HG03439 (cell line): ENCODE measurements around the gene DAGLA.

Source experiments
- ATAC-seq: cut with Tn5 transposase; IDR thresholded peaks from one replicate; pipeline ENCODE4 v1.9.1; 2021; ENCODE audit warnings: mild to moderate bottlenecking, moderate library complexity; ENCODE audit not compliant: unreplicated experiment

Gene DAGLA

DNA sequence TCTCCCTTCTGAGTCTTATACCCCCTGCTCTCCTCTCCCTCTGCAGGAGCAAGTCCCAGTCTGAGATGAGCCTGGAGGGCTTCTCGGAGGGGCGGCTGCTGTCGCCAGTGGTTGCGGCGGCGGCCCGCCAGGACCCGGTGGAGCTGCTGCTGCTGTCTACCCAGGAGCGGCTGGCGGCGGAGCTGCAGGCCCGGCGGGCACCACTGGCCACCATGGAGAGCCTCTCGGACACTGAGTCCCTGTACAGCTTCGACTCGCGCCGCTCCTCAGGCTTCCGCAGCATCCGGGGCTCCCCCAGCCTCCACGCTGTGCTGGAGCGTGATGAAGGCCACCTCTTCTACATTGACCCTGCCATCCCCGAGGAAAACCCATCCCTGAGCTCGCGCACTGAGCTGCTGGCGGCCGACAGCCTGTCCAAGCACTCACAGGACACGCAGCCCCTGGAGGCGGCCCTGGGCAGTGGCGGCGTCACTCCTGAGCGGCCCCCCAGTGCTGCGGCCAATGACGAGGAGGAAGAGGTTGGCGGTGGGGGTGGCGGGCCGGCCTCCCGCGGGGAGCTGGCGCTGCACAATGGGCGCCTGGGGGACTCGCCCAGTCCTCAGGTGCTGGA is 63.4 kb downstream of the DAGLA start:
- ATAC-seq, result no peak

DNA sequence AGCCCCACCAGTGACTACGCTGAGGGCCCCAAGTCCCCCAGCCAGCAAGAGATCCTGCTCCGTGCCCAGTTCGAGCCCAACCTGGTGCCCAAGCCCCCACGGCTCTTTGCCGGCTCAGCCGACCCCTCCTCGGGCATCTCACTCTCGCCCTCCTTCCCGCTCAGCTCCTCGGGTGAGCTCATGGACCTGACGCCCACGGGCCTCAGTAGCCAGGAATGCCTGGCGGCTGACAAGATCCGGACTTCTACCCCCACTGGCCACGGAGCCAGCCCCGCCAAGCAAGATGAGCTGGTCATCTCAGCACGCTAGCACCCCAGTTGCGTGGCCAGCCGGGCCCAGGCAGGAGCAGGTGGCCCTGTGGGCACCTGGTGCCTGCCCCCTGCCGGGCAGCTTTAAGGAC is 64.0 kb downstream of the DAGLA start:
- no peak for ATAC-seq

GRCh38 chr11:61744609-61745156 is 64.5 kb downstream of the DAGLA start:
- ATAC-seq, result no peak

DNA sequence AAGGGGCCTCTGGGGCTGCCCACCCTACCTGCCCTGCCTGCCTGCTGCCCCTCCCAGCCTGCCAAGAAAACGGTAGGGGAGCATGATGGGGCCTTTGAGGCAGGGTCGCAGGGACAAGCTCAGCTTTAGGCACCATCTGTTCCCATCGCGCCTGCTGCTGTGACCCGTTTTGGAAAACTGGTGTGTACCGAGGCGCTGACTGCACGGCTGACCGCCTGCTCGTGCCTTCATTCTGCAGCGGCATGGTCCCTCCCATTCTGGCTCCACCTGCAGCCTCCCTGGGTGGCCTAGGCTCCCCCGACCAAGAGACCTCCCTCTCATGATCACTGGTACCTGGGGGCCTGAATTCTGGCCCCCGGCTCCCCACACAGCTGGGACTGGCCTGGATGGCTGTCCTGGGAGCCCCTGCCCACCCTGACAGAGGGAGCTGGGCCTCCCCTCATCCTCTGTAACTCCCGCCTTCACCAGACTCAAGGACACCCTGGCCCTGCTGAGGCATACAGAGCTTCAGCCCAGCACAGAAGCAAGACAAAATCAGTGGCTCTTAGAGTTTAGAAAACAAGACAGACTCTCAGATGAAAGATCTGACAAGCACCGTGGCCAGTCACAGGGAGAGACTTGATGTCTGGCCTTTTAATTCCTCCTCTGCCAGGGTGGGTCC is 65.7 kb downstream of the DAGLA start:
- no peak for ATAC-seq

- ATAC-seq, result no peak
Observed at GRCh38 chr11:61746442-61747191, 66.4 kb downstream of the DAGLA start.

DNA sequence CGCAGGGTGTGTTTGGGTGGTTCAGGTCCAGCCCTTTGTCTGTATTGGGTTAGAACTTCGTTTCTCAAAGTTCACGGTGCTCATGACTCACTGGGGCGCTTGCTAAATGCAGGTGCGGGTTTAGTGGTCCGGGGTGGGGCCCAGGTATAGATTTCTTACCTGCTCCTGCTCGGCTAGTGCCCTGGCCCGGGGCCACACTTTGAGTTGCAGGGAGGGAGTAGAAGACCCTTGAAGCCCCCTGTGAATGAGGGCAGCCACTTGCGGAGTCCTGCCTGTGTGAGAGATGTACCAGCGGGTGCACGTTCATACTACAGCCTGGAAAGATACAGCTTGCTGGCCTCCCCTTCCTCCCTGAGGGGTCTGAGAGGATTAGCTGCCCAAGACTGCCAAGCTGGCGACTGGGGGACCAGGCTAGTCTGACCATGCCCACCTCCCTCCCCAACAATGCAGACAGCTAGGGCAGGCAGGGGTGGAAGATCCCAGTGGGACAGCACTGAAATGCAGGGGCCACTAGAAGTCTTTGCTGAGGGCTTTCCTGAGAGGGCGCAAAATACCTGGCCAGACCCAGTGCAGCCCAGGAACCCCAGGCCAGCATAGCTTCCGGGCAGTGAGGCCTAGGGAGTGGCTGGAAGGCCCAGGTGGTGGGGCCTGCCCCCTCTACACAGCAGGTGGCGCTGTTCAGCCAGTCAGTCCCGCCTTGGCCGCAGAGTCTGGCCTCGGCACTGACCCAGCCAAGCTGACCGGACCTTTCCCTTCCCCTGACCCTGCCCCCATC is 67.2 kb downstream of the DAGLA start:
- ATAC-seq, result no peak

DNA sequence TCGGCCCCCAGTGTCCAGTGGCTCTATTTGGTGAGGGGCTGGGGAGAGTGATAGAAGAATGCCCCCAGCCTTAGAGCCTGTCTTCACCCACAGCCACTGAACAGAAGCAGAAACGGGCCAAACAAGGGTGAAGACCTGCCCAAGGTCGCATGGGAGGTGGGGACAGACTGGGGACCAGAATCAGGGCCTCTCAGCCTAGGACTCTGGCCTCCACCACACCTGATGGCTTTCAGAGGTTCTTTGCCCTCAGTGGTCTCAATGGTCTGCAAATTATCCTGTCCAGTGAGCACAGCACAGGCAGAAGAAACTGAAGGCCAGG is 67.7 kb downstream of the DAGLA start:
- no peak for ATAC-seq

DNA sequence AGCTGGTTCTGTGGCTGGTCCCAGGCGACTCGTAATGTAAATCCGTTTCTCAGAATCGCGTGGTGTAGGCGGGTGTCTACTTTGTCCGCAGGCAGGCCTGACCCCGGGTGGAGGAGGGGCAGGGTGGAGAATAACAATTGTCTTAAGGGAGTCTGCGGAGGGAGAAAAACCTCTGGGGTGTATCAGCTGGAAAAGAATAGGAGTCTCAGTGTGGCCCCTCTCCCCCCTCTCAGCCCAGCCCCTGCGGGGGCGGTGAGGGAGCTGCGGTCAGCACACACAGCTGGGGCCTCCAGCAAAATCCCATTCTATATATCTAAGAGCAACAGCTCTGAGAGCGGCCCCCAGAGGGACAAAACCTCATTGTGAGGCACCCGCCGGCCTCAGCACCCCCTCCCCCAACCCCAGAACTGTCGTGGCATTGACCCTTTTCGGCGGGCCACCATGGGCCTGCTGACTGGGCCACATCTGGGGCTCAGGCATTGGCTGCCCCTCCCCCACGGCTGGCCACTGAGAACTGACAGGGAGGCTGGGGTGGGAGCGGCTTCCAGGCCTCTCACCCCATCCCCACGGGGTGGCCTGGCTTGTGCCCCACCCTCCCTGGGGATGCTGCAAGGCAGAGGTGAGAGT is 69.5 kb downstream of the DAGLA start:
- no peak for ATAC-seq

GRCh38 chr11:61750631-61751273 is 70.6 kb downstream of the DAGLA start:
- ATAC-seq, result no peak

DNA sequence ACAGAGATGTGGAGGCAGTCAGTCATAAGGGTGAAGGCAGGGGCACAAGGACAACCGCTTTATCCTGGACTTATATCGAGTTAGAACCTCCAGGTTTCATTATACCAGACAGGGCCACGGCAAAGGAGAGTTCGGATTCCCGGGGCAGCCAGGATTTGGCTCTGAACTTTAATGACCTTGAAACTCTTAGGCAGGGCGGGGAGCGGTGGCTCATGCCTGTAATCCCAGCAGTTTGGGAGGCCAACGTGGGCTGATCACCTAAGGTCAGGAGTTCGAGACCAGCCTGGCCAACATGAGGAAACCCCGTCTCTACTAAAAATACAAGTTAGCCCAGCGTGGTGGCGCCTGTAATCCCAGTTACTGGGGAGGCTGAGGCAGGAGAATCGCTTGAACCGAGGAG is 71.2 kb downstream of the DAGLA start:
- no peak for ATAC-seq

GRCh38 chr11:61752117-61752924 is 72.1 kb downstream of the DAGLA start, which contains the start of gene MYRF:
TSS of gene MYRF (plus strand) at chr11:61752636. CDS start at chr11:61752745, 109 bp downstream.
- no peak for ATAC-seq

DNA sequence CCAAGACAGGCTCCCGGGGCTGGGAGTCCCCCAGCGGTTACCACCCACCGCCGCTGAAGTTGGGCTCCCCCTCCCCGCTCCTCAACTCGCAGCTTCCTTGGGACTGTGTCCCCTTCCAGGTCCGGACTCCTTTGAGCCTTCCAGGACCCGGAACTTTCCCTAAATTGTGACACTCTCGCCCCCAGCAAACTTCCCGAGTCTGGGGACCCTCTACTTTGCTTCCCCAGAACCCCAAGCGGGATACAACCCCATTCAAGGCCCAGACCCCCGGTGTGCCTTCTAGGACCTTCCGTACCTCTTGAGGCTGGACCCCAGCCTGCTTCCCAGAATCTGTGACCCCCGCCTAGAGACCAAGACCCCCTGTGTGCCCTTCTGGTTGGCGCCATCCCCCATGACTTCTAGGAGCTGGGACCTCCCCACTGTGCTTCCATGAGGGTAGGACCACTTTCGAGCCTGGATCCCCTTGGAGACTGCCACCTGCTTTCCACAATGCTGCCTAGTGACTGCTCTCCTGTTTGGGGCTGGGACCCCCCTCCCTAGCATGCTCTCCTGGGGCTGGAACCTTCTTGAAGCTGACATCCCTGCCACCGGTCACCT is 72.8 kb downstream of the DAGLA start:
- no peak for ATAC-seq

- ATAC-seq, result no peak
Observed at GRCh38 chr11:61753672-61754071, 73.5 kb downstream of the DAGLA start.

- no peak for ATAC-seq
Observed at GRCh38 chr11:61754534-61755482, 74.6 kb downstream of the DAGLA start.

GRCh38 chr11:61756147-61756451 is 75.9 kb downstream of the DAGLA start:
- no peak for ATAC-seq

DNA sequence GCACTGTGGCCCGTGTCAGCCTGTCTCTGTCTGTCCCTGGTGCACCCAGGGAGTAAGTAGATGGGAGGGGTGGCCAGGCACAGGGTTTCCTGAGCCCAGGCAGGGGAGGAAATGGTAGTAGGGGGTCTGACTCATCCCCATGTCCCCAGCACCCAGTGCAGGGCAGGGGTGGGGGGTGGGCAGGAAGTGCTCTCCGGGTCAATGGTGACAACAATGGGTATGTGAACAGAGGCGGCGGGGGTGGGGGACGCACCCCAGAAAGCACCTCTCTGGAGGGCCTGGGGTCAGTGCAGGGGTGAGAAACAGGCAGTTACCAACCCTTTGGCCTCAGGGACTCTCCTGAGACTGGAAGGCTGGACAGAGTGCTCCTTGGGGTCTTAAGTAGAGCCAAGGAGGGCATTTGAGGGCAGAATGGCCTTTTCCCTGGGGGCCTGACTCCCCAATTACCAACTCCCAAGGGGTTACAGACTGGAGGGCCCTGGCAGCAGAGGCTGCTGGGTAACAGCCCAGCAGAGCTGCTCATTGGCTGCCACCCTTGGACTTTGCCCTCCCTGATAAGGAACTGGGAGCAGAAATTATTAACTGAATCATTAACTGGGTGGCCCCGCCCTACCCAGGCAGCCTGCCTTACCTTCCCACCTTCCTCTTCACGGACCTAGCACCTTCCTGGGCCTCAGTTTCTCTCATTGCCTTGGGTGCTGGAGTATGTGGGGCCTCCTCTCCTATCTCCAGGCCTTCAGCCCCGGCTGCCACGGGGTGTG is 76.4 kb downstream of the DAGLA start:
- ATAC-seq, result no peak

DNA sequence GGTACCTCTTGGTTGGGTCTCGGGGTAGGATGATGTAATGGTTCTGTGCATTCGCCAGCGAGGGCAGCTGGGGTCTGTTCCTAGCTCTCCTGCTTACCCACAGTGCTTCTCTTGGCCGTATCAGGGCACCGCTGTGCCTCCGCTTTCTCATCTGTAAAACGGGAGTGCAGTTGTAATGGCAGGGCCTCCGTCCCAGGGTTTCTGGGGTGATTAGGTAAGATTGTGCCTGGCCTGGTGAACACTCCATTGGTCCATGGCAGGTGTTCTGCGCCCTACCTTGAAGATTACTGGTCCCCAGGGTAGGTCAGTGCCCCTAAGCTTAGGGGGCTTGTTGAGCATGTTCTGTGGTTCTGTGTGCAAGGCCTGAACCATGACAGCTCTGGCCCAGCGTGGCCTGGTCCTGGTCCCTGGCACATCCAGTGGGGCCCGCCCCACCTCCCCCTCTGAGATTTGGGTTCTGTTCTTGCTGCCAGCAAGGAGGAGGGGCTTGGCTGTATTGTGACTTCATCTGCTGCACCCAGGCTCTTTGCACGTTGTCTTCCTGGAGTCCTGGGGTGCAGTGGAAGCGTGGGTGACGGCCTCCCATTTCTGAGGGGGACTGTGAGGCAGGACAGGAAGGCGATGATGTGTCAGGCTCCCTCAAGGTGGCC is 77.1 kb downstream of the DAGLA start:
- no peak for ATAC-seq
